ENCODE measurements around the gene RGS13. TPM values are rescaled to one million over a fixed set of nuclear protein-coding genes. Genes with fewer than 3 reads are reported as not detected.

Gene RGS13, protein sequence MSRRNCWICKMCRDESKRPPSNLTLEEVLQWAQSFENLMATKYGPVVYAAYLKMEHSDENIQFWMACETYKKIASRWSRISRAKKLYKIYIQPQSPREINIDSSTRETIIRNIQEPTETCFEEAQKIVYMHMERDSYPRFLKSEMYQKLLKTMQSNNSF
- under 1 TPM in 1 of 2 donors, not detected in 1; 0.32 TPM for total RNA-seq
- long read RNA-seq, partial matches to known transcripts: 0 of 1 reads
- long read RNA-seq, other reads (novel, unspliced or antisense): 0 of 1 reads

- ATAC-seq (no peak), DNase-seq (no peak)
- intact Hi-C loops (cut with DNase I): no loop called here
Measured at GRCh38 chr1:192635939-192636338, at the start of gene RGS13. RGS13 (plus strand) TSS chr1:192636147; CDS start chr1:192644335, 8,188 bp downstream.

DNA sequence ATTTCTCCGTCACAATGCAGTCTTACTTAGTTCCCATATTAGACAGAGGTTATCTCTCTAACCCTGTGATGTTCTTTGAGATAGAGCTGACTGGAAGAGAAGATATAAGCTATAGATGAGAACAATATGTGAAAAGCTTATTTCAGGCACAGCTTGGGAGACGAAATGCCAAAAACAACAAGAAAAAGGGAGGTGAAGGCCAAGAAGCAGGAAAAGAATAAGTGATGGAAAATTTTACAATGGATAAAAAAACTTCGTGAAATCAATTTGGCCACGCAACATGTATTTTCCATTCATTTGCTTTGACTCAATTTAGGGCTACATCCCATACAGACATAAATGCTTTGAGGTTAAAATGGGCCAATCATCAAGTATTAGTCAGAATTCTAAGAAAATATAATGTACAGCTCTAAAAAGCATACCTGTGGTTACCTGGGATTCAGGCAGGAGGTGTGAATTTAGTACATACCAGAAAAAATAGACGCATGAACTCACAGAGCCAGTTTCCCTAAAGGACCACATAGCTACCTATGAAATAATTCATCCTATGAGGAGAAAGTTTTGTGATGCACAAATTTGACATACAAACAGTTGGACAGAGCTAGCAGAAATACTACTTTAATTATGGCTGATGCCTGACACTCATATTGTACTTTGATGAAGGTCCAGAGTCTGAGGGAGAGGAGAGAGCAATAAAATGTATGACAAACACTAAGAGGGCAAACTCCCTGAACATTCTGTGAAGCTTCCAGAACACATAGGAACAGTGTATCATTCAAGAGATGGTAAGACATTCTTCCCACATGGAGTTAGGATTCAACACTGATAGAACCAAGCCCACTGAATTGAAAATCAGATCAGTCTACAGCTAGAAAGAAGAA is 48.3 kb upstream of the RGS13 start:
- DNase-seq: no peak
- intact Hi-C loops (cut with DNase I): no loop called here
- no peak for ATAC-seq

DNA sequence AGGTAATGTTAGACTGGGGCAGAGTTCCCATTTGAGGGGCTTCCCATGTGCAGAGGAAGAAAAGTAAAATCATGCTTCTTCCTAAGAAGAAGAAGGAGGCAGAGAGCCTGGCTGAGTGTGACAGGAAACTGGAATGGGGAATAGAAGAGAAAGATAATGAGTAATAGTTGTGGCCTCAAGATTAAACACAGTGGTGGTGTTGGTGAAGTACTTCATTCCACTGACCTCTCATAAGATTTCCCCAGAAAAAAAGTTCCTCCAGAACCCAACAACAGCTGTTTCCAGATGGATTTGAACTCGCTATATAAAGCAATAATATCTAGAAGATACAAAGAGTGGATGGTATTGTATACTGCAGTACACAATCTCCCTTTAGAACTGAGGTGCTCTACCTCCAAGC is 47.4 kb upstream of the RGS13 start:
- DNase-seq (no peak), ATAC-seq (peak in 1 of 2 donors; percentile 58)
- intact Hi-C loops (cut with DNase I): no loop called here

- intact Hi-C loops (cut with DNase I): no loop called here
Measured at GRCh38 chr1:192589813-192590212, 46.1 kb upstream of the RGS13 start.

DNA sequence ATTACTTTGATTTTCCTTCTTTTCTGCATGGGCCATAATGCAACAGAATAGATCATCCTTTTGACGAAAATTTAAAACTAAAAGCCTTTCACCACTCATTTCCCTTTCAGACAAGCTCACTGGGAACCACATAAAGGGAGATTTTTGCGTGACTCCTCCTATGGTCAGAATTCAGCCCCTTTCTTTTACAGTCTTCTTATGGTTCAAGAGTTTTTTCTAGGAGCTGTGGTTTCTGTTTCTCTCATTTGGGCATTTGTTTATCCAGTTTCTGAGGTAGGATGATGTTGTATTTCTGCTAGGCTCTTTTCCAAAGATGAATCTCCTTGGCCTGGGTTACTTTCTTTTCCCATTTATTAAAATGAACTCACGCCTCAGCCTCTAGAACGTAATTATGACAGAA is 43.4 kb upstream of the RGS13 start:
- intact Hi-C loops (cut with DNase I): no loop called here

More at GRCh38 chr1:192589813-192590212, 46.1 kb upstream of the RGS13 start:
- ATAC-seq (no peak), DNase-seq (no peak)

GRCh38 chr1:192592981-192593708 is 42.8 kb upstream of the RGS13 start:
- intact Hi-C loops (cut with DNase I): no loop called here
- DNase-seq (no peak), ATAC-seq (no peak)

More for the DNA sequence above, 43.4 kb upstream of the RGS13 start:
- no peak for ATAC-seq
- no peak for DNase-seq

DNA sequence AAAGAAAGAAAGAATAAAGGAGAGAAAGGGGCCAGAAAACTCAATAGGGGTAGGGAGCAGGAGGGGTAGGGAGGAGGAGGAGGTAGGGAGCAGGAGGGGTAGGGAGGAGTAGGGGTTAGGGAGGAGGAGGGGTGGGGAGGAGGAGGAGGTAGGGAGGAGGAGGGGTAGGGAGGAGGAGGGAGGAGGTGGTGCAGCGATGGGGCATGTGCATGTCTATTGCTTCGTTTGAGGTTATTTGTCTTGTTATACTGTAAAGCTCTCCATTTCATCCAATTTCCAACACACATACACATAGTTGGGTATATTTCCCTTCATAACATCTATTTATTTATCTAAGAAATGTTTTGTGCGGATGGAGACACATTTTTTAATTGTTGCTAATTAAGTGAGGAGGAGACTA is 40.6 kb upstream of the RGS13 start:
- ATAC-seq (no peak), DNase-seq (no peak)
- intact Hi-C loops (cut with DNase I): no loop called here

DNA sequence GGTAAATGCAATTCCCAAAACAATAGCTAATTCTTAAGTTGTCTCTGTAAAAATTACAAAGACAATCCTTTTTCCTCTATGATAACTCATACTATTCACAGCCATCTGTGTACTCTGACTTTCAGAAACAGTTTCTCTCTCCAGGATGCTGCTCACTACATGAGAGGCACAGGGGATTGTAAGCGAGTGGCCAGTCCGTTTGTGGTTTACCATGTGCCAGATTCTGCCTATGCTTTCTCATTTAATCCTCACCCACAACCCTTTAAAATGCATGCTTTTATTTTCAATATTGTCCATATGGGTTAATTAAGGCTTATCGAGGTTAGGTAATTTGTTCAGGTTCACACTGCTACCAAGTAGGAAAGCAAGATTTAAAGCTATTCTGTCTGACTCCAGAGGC is 37.4 kb upstream of the RGS13 start:
- DNase-seq: no peak
- intact Hi-C loops (cut with DNase I): no loop called here
- ATAC-seq: no peak

- DNase-seq (no peak), ATAC-seq (peak in 1 of 2 donors; percentile 39)
- intact Hi-C loops (cut with DNase I): loop anchor here (10.0 kb wide), 2 partner anchors 115 to 205 kb away; partner anchors contain the start of gene RGS2 (in 1 of the 2)
Measured at GRCh38 chr1:192600275-192600674, 35.7 kb upstream of the RGS13 start.

DNA sequence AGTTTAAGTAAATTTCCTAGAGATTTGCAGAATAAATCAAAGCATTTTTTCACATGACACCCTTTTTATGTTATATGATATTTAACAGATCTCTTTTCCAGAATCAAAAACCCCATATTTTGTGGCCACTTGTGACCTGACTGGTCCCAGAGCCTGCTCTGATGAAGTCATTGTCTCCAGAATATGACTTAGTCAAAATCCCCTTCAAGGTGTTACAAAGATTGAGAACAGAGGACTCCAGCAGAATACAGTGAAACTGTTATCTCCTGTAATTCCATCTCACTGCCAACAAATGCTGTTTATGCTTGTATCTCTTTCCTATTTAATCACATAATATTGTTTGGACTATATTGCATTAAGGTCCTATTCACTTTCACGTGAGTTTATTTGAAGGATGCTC is 34.8 kb upstream of the RGS13 start:
- intact Hi-C loops (cut with DNase I): loop anchor here (10.0 kb wide), 2 partner anchors 116 to 204 kb away; partner anchors contain the start of gene RGS2 (in 1 of the 2)
- DNase-seq: no peak
- peak in 1 of 2 donors; percentile 69 for ATAC-seq

- intact Hi-C loops (cut with DNase I): loop anchor here (10.0 kb wide), 2 partner anchors 117 to 203 kb away; partner anchors contain the start of gene RGS2 (in 1 of the 2)
- DNase-seq (no peak), ATAC-seq (peak in 1 of 2 donors; percentile 59)
Measured at GRCh38 chr1:192601567-192601966, 34.4 kb upstream of the RGS13 start.

GRCh38 chr1:192602757-192603156 is 33.2 kb upstream of the RGS13 start:
- DNase-seq: no peak
- ATAC-seq: no peak
- intact Hi-C loops (cut with DNase I): loop anchor here (10.0 kb wide), 2 partner anchors 118 to 202 kb away; partner anchors contain the start of gene RGS2 (in 1 of the 2)

GRCh38 chr1:192603218-192603787 is 32.6 kb upstream of the RGS13 start:
- ATAC-seq: no peak
- intact Hi-C loops (cut with DNase I): loop anchor here (10.0 kb wide), 2 partner anchors 119 to 201 kb away; partner anchors contain the start of gene RGS2 (in 1 of the 2)
- no peak for DNase-seq

- ATAC-seq: peak in 1 of 2 donors; percentile 44
Measured at GRCh38 chr1:192604979-192605620, 30.8 kb upstream of the RGS13 start.

DNA sequence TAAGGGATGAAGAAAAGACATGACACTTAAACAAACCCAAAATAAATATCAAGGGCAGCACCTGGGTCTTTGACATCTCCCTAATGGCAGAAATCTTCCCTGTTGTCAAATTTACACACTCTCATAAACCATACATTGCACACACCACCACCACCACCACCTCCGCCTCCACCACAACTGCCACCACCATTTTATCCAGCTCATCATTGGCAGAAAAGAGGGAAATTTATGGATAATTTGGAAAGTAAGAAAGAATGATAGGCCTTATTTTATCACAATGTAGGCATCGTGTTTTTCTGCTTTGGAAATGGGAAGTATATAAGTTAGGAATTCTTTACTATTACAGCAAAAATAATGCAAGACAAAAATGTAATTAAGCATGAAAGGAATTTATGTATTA is 27.3 kb upstream of the RGS13 start:
- no peak for DNase-seq
- ATAC-seq: no peak
- intact Hi-C loops (cut with DNase I): loop anchor here (5.0 to 10.0 kb wide), 3 partner anchors 124 to 196 kb away; partner anchors contain the start of gene RGS2 (in 1 of the 2)

More at GRCh38 chr1:192604979-192605620, 30.8 kb upstream of the RGS13 start:
- no peak for DNase-seq
- intact Hi-C loops (cut with DNase I): loop anchor here (5.0 to 10.0 kb wide), 3 partner anchors 120 to 200 kb away; partner anchors contain the start of gene RGS2 (in 1 of the 2)

DNA sequence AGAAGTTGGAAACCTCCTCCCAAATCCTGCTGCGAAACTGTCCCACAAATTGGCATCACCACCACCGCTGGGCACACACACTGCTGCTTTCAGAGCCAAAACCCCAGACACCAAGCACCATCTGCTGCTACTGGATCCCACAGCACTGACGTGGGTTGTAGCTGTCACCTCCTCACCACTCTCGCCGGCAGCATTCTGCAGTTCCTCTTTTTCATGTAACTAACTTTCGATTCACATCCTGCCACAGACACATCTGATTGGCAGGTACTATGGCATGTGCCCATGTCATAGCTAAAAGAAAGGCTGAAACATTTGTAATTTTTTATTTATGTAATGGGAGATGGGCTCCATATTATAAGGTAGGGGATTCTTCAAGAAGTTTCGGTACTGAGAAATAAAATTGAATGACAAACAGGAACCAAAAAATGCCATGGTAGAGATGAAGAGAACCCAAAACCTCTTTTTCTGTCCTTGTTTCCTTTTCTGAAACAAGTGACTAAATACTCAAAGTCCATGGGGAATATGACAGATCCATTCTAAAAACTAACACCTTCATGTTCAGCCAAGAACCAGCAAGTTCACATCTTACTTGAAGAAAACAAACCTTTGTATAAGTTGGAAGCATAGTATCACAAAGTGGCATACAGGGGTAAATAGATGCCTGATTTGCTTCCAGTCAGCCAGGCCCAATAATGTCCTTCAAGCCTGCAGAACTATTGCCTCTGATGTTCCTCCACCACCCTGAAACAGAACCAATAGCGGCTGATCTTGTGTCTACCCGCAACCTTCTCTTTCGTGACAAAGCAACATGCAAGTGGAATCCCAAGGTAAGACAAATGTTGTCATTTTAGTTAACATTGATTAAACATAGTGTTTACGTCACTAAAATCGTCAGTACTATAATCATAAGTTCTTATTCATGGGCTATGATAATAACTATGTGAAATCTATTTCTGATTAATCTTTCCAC is 26.6 kb upstream of the RGS13 start:
- intact Hi-C loops (cut with DNase I): loop anchor here (5.0 to 10.0 kb wide), 4 partner anchors 125 to 403 kb away; partner anchors contain the start of gene RGS2 (in 1 of the 2)
- DNase-seq: peak; percentile 53
- ATAC-seq: peak; percentile 72 to 85

Measured in left cardiac atrium (tissue), 4 donors.